ENCODE data around the gene KCNH5.

- TF ChIP-seq POLR2AphosphoS5 (IDR thresholded peaks at IDR 0.05; ENCODE audit: low read depth, low read length) (no peak), REST (IDR thresholded peaks at IDR 0.05; ENCODE audit: insufficient read depth in 1 of 2, low read depth in 2 of 2, low read length in 2 of 2) (no peak), TAF1 (IDR thresholded peaks at IDR 0.05; ENCODE audit: borderline replicate concordance, insufficient read depth, low read length) (no peak), FOXP2 (optimal IDR thresholded peaks at IDR 0.05; ENCODE audit: borderline replicate concordance, extremely low read depth, extremely low read length, insufficient read depth) (no peak), SIN3A (IDR thresholded peaks at IDR 0.05; ENCODE audit: borderline replicate concordance, insufficient read depth, low read length) (no peak)
Observed at GRCh38 chr14:62661818-62662217, 383.4 kb downstream of the KCNH5 start.
